Amniotic epithelial cell (primary cell): ENCODE measurements around the gene NAT9.
A peak's percentile ranks its signal among the peaks of the same experiment; 100 is the strongest.

Source experiments
- DNase-seq: peaks from one replicate; pipeline ENCODE4 v3.0.0-alpha.2; 2010; ENCODE audit warnings: low read depth

Gene NAT9

GRCh38 chr17:74805591-74805991, 29.4 kb upstream of the NAT9 start:
- DNase-seq = no peak

DNA sequence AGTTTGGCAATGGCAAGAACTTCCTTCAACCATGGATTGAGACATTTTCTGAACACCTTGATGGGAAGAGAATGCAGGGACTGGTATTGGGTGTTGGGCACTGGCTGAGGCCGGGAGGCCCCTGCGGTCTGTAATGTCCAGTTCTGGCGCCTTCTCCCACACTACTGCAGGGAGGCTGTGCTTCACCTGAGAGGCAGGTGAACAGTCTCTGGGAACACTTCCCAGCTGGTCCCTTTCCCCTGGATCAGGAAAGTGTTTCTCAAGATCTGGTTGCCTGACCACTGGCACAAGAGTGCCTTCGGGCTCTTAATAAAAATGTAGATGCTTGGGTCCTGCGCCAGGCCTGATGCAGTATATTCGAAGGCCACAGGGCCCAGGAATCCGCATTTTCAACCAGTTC, 28.5 kb upstream of the NAT9 start:
- DNase-seq = no peak

- DNase-seq = no peak
Observed at GRCh38 chr17:74803971-74804370, 27.8 kb upstream of the NAT9 start.

DNA sequence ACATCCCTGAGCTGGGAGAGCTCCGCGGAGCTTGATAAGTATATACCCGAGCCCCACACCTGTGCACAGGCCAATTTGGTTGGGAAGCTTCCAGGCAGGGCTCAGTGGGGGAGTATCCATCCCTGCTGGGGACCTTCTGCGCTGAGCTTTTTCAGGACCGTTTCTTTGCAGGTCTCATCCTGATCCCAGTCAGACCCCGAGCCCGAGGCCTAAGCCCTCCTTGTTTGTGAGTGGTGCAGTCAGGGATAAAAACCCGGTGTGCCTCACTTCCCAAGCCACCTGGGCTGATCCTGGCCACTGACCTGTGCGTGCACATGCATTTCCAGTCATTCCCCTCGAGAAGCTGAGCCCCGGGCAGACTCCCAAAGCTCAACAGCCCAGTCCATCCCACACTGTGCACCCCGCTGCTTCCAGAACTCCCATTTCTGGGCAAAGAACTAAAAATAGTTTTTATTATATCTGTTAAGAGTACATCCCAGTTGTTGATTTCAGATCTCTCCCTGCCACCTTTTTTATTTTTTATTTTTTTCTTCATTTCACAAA, 27.3 kb upstream of the NAT9 start:
- no peak for DNase-seq

- DNase-seq = no peak
Observed at GRCh38 chr17:74801896-74802295, 25.8 kb upstream of the NAT9 start.

GRCh38 chr17:74800531-74800930, 24.4 kb upstream of the NAT9 start:
- no peak for DNase-seq

GRCh38 chr17:74799097-74799496, 23.0 kb upstream of the NAT9 start:
- DNase-seq = no peak

- DNase-seq = no peak
Observed at GRCh38 chr17:74798239-74798707, 22.1 kb upstream of the NAT9 start.

GRCh38 chr17:74797824-74798223, 21.7 kb upstream of the NAT9 start:
- DNase-seq = no peak

- no peak for DNase-seq
Observed at GRCh38 chr17:74796866-74797265, 20.7 kb upstream of the NAT9 start.

DNA sequence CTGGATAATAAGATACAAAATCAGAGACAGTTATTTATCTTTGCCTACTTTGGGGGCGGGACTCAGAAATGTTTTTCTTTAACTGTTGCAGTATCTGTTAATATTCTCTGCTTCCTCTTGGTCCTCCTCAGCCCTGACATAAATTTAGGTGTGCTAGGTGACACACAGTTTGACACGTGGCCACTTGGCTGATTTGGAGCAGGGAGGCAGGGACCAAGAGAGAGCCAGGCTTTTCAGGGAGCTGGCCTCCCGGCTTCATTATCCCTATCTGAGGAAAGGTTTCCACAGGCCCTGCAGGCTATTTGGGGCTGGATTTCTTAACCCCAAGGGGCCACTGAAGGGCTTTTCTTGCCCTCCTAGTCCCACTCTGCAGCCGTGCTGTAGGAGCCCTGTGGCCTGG, 20.1 kb upstream of the NAT9 start:
- no peak for DNase-seq

GRCh38 chr17:74795327-74796020, 19.3 kb upstream of the NAT9 start:
- no peak for DNase-seq

- no peak for DNase-seq
Observed at GRCh38 chr17:74792586-74793105, 16.5 kb upstream of the NAT9 start.

DNA sequence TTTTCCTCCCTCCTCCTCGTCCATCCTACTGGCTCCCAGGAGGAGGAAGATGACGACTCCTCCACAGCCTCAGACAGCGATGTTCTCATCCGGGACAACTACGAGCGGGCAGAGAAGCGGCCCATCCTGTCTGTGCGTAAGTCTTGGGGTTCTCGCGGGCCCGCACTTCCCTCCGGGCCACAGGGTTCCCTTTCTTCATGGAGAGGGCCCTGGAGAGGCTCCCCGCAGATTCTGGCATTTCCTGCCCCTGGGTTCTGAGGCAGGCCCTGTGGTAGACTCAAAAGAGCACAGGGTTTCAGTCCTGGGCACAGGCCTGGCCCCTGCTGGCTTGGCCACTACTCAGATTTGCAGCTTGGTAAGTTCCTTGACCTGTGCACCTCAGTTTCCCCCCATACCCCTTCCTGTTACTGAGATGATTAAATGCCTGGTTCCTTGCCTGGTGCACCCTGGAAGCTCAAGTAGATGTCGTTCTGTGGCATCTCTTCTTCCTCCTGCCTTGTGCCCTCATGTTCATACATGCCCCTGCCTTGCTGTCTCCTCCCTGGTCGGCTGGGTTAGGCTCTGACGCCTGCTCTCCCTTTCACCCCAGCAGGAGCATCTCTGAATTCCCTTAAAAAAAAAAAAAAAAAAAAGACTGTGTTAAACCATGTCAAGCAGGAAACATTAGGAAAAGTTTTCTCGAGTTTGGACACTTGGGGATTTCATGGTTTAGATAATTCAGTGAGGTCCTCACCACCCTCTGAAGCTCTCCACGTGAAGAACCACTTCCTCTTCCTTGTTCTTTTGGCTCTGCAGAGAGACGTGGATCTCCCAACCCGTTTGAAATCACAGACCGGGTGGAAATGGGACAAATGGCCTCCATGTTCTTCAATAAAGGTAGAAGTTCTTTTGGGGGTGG, 14.3 kb upstream of the NAT9 start:
- no peak for DNase-seq

DNA sequence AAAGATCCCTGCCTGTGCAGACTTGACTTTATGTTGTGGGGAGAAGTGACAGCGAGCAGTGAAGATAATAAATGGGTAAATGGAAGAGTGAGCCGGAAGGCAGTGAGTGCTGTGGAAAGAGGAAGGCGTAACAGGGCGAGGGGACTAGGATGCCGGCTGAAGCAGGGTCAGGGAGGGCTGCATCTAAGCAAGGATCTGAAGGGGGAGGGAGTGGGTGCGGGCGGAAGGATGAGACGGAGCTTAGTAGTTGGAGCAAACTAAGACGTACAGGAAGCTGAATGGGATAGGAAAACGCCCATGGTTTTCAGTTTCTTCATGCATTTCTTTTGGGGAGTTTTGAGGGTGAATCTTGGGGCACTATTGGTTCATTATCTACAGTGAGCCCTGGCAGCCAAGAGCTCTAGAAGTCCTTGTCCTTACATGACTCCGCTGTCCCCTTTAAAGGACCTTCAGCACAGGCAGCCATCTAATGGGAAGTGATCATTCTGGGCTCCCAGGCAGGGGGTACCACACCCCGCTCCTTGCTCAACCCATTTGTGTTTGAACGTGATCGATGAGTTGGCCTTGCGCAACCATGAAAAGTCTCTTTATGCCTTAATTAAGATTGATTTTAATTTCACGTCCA, 10.4 kb upstream of the NAT9 start:
- DNase-seq = no peak

- DNase-seq = no peak
Observed at GRCh38 chr17:74785981-74786360, 9.8 kb upstream of the NAT9 start.

DNA sequence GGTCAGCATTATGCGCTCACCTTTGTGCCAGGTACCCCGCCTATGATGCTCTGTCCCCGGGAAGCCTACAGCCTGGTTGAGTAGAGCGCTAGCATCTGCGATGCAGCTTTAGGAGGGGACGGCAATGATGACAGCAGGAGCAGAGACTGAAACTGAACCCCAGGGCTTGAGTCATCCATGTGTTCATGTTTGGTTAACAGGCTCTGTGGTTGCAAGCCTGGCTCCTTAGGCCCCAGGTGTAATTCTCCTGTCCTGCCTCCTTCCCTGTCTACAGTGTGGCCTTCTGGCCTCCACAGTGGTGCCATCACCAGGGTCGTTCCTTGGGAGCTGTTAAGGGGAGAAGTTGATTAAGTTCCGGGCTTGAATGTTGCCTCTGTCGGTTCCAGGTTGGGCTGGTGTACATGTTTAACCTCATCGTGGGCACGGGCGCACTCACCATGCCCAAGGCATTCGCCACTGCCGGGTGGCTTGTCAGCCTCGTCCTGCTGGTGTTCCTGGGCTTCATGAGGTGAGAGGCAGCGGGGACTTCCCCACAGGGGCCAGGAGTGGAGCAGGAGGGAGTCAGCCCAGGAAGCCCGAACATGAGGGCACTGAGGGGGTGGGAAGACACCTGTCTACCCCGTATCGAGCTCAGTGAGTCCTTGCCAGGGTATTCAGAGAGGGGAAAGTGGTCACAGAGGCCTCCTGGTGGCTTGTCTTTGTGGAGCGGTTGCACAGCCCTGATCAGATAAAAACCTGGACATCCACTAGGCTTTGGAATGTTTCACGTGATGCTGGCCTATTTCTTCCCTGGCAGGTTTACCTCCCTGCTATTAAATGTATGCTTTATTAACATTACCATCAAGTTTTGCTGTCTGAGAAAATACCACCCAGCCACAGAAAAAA, 9.2 kb upstream of the NAT9 start:
- DNase-seq = no peak

- no peak for DNase-seq
Observed at GRCh38 chr17:74784125-74784810, 8.1 kb upstream of the NAT9 start.

GRCh38 chr17:74782571-74782970, 6.4 kb upstream of the NAT9 start:
- peak; percentile 22 for DNase-seq

GRCh38 chr17:74780443-74781238, 4.5 kb upstream of the NAT9 start:
- no peak for DNase-seq
